Stomach (tissue), 9 donors: Measurements from ENCODE around the gene FAM120C. TPM values are rescaled to one million over a fixed set of nuclear protein-coding genes. Genes with fewer than 3 reads are reported as not detected.

ENCODE experiments used
- DNase-seq, 2 donors: peaks; one replicate each; pipeline versions ENCODE4 v3.0.0 to v3.0.0-alpha.2; 2013 to 2019
- H3K27ac ChIP-seq, 5 donors: fragments of 200-600 bp in 4 of 5; sonication (generic) in 4 of 5; one replicate each; pipeline ENCODE4 v1.5.1; 2013 to 2019; ENCODE audit warnings: mild to moderate bottlenecking in 1 of 5, moderate library complexity in 1 of 5
- H3K27me3 ChIP-seq, 3 donors: fragments of 200-600 bp; sonication (generic); one replicate each; pipeline ENCODE4 v1.5.1; 2017 to 2019; ENCODE audit warnings: mixed run types in 1 of 3
- H3K36me3 ChIP-seq, 4 donors: fragments of 200-600 bp; sonication (generic); 1 replicate in 3 of 4; 2 replicates in 1 of 4; pipeline ENCODE4 v1.5.1; 2016 to 2019
- H3K4me1 ChIP-seq, 4 donors: fragments of 200-600 bp; sonication (generic); one replicate each; pipeline ENCODE4 v1.5.1; 2016 to 2019
- H3K4me3 ChIP-seq, 4 donors: fragments of 200-600 bp; sonication (generic) in 3 of 4; one replicate each; pipeline ENCODE4 v1.5.1; 2016 to 2019; ENCODE audit warnings: mild to moderate bottlenecking in 1 of 4
- H3K9me3 ChIP-seq, 4 donors: fragments of 200-600 bp; sonication (generic); one replicate each; pipeline ENCODE4 v1.5.1; 2016 to 2019
- EP300 ChIP-seq: sonication (generic); formaldehyde crosslinking; IDR thresholded peaks from one replicate; pipeline ENCODE4 v1.6.1; 2017; ENCODE audit warnings: antibody characterized with exemption
- POLR2A ChIP-seq, 4 donors: fragments of 450-650 bp; IDR thresholded peaks; one replicate each; pipeline ENCODE4 v1.6.1; 2016; ENCODE audit warnings: antibody characterized with exemption in 4 of 4, control low read depth in 2 of 4, mild to moderate bottlenecking in 1 of 4, moderate library complexity in 1 of 4
- POLR2AphosphoS5 ChIP-seq, 3 donors: sonication (generic); formaldehyde crosslinking; IDR thresholded peaks; one replicate each; pipeline ENCODE4 v1.6.1; 2016; ENCODE audit warnings: antibody characterized with exemption in 3 of 3
- WGBS, 5 donors: extraction: QIAGEN DNeasy Blood & Tissue Kit in 3 of 5; methylation state at CpG; one replicate each; pipeline versions ENCODE4 v1.1.5 to v1.1.7; 2013 to 2018; 5-methylcytosine and 5-hydroxymethylcytosine counted together
- intact Hi-C: fragments of 100-400 bp; cut with DNase I; formaldehyde crosslinking; loops from one replicate; pipeline ENCODE4 v1.15.1; 2023; ENCODE audit warnings: low total_unique reads
- polyA plus RNA-seq, 3 donors: library from polyadenylated mRNA; stranded (reverse); fragments of 200-250 nt; gene quantifications; one replicate each; pipeline ENCODE4 v1.2.3, GENCODE V29; 2013
- total RNA-seq, 5 donors: library from RNA; depleted of rRNA; stranded (reverse); fragments of >200 nt; gene quantifications; one replicate each; pipeline versions ENCODE4 v1.1.0 to v1.2.3, GENCODE V29; 2014 to 2016
- TF ChIP-seq, protein P1 (sequence below), 7 experiments: fragments of 450-650 bp in 4 of 7; fragments of 200-600 bp in 3 of 7; sonication (generic) in 3 of 7; IDR thresholded peaks; one replicate each; pipeline ENCODE4 v1.5.1; 2016 to 2019; ENCODE audit warnings: antibody characterized with exemption in 7 of 7, control low read depth in 2 of 7, mild to moderate bottlenecking in 1 of 7
- donor health status: healthy with polysubstance abuse.
- donor health status: Bipolar disorder and iron deficiency.
- donor health status: healthy.

Gene FAM120C
- total and polyA plus RNA-seq, 8 donors, result 1.8 to 23.9 (median 4.7) TPM

DNA sequence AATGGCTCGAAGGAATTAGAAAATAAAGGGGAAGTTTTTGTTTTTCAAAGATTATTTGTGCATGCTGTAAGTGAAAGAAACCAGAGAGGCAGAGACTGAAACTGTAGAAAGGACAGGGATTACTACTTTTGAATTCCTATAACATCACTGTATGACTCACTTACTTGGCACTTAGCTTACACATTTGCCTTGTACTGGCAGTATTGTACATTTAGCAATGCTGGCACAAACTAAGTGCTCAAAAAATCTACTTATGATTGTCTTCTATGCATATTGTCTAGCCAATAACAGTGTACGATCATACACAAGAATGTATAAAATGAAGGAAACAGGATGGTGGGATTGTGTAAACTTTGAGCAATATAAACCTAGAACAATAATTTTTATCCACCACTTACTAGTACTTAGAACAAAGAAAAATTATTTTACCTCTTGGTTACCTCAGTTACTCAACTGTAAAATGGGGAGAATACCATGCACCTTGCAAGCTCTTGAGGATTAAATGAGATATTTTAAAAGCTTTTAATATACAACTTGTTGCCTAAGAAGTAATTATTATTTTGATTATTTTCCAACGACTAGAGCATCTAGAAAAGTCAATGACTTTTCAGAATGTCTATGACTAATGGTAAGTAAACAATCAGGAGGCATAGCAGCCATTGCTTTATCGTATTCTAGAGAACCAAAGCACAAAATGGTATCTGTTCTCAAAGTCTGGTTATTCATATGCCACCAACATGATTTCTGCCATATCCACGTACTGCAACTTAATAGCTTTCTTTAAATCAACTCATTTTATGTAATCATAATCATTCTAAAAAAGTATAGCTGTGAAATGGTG, 4.7 kb downstream of the FAM120C start:
- TF ChIP-seq POLR2A (IDR thresholded peaks at IDR 0.05), result no peak
- TF ChIP-seq POLR2AphosphoS5 (IDR thresholded peaks at IDR 0.05), result no peak
- no peak for TF ChIP-seq EP300
- TF ChIP-seq, protein P1, sequence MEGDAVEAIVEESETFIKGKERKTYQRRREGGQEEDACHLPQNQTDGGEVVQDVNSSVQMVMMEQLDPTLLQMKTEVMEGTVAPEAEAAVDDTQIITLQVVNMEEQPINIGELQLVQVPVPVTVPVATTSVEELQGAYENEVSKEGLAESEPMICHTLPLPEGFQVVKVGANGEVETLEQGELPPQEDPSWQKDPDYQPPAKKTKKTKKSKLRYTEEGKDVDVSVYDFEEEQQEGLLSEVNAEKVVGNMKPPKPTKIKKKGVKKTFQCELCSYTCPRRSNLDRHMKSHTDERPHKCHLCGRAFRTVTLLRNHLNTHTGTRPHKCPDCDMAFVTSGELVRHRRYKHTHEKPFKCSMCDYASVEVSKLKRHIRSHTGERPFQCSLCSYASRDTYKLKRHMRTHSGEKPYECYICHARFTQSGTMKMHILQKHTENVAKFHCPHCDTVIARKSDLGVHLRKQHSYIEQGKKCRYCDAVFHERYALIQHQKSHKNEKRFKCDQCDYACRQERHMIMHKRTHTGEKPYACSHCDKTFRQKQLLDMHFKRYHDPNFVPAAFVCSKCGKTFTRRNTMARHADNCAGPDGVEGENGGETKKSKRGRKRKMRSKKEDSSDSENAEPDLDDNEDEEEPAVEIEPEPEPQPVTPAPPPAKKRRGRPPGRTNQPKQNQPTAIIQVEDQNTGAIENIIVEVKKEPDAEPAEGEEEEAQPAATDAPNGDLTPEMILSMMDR (IDR thresholded peaks at IDR 0.05), result no peak
- intact Hi-C loops, result no loop called here
- WGBS, 5 donors, result 41 to 50% (median 47%) methylated on average over 5 of the region's 5 CpGs
- Histone ChIP-seq H3K36me3 (peaks cover 0 to 6% (median 3%) of the 10 kb centered on the region in 4 donors), H3K27ac (no peak overlapping the region), H3K4me1 (peaks cover 0 to 41% (median 20%) of the 10 kb centered on the region in 4 donors), H3K9me3 (no peaks in the 10 kb centered on the region), H3K27me3 (no peaks in the 10 kb centered on the region), H3K4me3 (no peak overlapping the region)
- DNase-seq, result peak in 1 of 2 donors; percentile 21

DNA sequence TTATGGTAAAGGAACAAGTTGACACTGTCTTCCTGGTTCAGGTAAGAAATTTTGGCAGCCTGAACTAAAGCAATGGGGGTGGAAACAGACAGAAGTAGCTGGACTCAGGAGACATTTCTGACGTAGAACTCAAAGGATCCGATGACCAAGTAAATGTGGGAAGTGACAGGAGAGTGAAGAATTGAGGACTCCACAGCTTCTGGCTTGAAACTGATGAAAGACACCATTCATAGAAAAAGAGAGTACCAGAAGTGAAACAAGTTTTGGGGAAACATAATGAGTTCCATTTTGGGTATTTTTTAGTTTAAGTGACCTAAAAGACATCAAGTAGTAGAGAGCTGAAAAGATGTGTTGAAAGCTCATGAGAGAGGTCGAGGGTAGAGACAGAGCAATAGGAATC, 5.7 kb downstream of the FAM120C start:
- Histone ChIP-seq H3K4me1 (peaks cover 0 to 41% (median 20%) of the 10 kb centered on the region in 4 donors), H3K4me3 (no peak overlapping the region), H3K9me3 (no peaks in the 10 kb centered on the region), H3K27me3 (no peaks in the 10 kb centered on the region), H3K27ac (no peak overlapping the region), H3K36me3 (peaks cover 0 to 6% (median 3%) of the 10 kb centered on the region in 4 donors)
- TF ChIP-seq, protein P1 (IDR thresholded peaks at IDR 0.05), result no peak
- TF ChIP-seq POLR2AphosphoS5 (IDR thresholded peaks at IDR 0.05) (no peak), POLR2A (IDR thresholded peaks at IDR 0.05) (no peak), EP300 (no peak)
- no peak for DNase-seq
- intact Hi-C loops, result no loop called here
- WGBS, 5 donors, result 64 to 91% (median 79%) methylated on average over 3 of the region's 3 CpGs

DNA sequence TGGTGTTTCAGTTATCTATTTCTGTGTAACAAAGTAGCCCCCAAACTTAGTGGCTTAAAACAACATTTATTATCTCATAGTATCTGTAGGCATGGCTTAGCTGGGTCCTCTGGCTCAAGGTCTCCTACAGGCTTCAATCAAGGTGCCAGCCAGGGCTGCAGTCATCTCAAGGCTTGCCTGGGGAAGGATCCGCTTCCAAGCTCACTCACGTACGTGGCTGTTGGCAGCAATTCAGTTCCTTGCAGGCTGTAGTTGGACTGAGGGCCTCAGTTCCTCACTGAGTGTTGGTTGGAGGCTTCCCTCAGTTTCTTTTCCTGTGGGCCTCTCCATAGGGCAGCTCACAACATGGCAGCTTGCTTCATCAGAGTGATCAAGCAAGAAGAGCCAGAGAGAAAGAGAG, 9.3 kb downstream of the FAM120C start:
- H3K4me3 ChIP-seq, result no peak overlapping the region
- peaks cover 0 to 6% (median 3%) of the 10 kb centered on the region in 4 donors for H3K36me3 ChIP-seq
- no peaks in the 10 kb centered on the region for H3K9me3 ChIP-seq
- DNase-seq, result no peak
- WGBS, 5 donors, result 83 to 93% (median 84%) methylated on average over 3 of the region's 3 CpGs
- H3K27ac ChIP-seq, result no peak overlapping the region
- H3K27me3 ChIP-seq, result no peaks in the 10 kb centered on the region
- TF ChIP-seq, protein P1 (IDR thresholded peaks at IDR 0.05), result no peak
- TF ChIP-seq POLR2AphosphoS5 (IDR thresholded peaks at IDR 0.05) (no peak), POLR2A (IDR thresholded peaks at IDR 0.05) (no peak), EP300 (no peak)
- peaks cover 0 to 10% (median 0%) of the 10 kb centered on the region in 4 donors for H3K4me1 ChIP-seq
- intact Hi-C loops, result no loop called here

DNA sequence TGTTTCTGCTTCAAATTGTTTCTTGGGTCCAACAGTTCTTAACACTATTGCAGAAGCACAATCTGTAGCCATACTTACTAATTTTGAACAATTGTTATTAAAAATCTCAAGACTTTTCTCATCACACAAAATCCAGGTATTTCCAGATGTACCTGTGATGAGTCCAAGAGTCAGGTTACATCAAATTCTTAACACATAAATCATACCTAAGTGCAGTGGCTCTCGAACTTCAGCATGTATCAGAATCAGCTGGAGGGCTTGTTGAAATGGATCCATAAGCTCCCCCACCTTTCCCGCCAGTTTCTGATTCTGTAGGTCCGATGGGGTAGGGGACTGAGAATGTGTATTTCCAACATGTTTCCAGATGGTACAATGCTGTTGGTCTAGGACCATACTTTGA, 10.6 kb downstream of the FAM120C start:
- H3K9me3 ChIP-seq, result no peaks in the 10 kb centered on the region
- DNase-seq, result no peak
- H3K27ac ChIP-seq, result no peak overlapping the region
- peaks cover 0 to 6% (median 3%) of the 10 kb centered on the region in 4 donors for H3K36me3 ChIP-seq
- intact Hi-C loops, result no loop called here
- TF ChIP-seq POLR2AphosphoS5 (IDR thresholded peaks at IDR 0.05), result no peak
- no peak for TF ChIP-seq EP300
- no peak for TF ChIP-seq POLR2A (IDR thresholded peaks at IDR 0.05)
- TF ChIP-seq, protein P1 (IDR thresholded peaks at IDR 0.05), result no peak
- H3K4me3 ChIP-seq, result no peak overlapping the region
- H3K27me3 ChIP-seq, result no peaks in the 10 kb centered on the region
- H3K4me1 ChIP-seq, result no peaks in the 10 kb centered on the region
- 70 to 100% (median 88%) methylated on average over 3 of the region's 3 CpGs for WGBS, 5 donors
